Ecto neural progenitor cell (in vitro differentiated cells): ENCODE results near the gene ORAI2.
"Not testable (repeated sequence)": the region's sequence is repeated elsewhere in the genome, so short reads cannot be mapped to it uniquely, and the experiment has no call there.

Source experiments
- DNase-seq: peaks from one replicate; pipeline ENCODE4 v3.0.0-alpha.2; 2018; ENCODE audit warnings: low spot score

ORAI2 gene

DNA sequence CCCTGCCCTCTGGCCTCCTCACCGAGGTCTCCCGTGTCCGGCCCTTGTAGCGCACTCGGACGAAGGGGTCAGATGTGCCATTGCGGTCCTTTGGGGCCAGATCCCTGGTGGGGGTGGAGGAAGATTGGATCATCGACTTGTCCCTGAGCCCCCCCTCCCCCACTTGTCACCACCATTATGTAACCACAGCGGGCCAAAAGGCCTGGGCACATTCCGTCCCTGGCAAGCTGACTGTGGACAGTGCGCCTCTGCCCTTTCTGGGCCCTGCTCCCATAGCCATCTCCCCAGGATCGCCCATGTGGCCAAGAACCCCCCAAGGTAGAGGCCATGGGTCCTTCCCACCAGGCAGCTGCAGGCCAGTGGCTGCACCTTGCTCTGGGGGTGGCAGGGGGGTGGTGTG lies 69.8 kb downstream of the ORAI2 start:
- not testable (repeated sequence) for DNase-seq

DNA sequence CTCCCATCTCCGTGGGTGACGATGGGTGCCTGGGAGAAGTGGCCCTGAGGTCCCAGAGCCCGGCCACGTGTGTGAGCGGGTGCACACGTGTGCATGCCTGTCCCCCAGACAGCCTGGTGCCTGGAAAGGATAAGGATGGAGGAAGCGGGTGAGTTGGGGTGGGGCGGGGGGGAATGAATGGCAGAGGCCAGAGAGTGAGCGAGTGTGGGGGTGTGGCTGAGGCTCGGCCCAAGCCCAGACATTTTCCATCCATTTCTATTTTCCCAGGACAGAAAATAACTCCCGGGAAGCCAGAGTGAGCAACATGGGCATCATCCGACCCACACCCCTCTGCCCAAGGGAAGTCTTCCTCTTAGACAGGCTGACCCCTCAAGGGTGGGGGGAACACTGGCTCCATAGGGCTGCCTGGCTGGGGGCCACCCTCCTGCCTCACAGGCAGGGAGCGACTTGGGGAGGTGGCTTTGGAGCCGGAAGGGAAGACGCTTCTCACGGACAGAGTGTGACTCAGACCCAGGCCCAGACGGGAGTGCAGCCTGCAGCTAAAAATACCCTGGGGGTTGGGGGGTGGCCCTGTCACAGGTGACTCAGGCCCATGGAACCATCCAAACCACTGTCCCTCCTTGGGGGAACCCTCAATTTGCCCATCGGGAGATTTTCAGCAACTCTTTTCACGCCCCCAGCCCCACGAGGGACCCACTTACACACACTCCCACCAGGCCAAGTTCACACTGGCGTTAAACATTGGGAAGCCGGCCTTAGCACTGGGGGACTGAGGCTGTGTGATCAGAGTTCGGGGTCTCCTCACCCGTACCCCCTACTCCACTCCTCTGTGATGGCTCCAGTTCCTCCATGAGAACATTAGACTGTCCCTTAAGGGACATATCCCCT lies 72.2 kb downstream of the ORAI2 start:
- not testable (repeated sequence) for DNase-seq
